HG03558 (cell line): ENCODE data around the gene RAPGEF3.
A peak's percentile ranks its signal among the peaks of the same experiment; 100 is the strongest.

Experiments used
- ATAC-seq: cut with Tn5 transposase; IDR thresholded peaks from one replicate; pipeline ENCODE4 v1.9.1; 2021; ENCODE audit warnings: moderate number of reproducible peaks; ENCODE audit not compliant: unreplicated experiment; ENCODE audit errors: extremely low read depth

The RAPGEF3 gene

GRCh38 chr12:47763481-47764346, 5.0 kb upstream of the RAPGEF3 start:
- ATAC-seq, result no peak

GRCh38 chr12:47762850-47763465, 4.3 kb upstream of the RAPGEF3 start:
- ATAC-seq, result no peak

GRCh38 chr12:47758584-47758833, 171 bp downstream of the RAPGEF3 start:
- ATAC-seq, result no peak

- ATAC-seq, result no peak
Observed at GRCh38 chr12:47757840-47758583, 668 bp downstream of the RAPGEF3 start.

GRCh38 chr12:47757364-47757839, 1.3 kb downstream of the RAPGEF3 start:
- no peak for ATAC-seq

GRCh38 chr12:47755655-47756562, 2.8 kb downstream of the RAPGEF3 start:
- peak; percentile 56 for ATAC-seq

- ATAC-seq, result no peak
Observed at GRCh38 chr12:47754881-47755280, 3.8 kb downstream of the RAPGEF3 start.

GRCh38 chr12:47754126-47754525, 4.6 kb downstream of the RAPGEF3 start:
- no peak for ATAC-seq

- no peak for ATAC-seq
Observed at GRCh38 chr12:47753021-47754001, 5.4 kb downstream of the RAPGEF3 start.

GRCh38 chr12:47752552-47752951, 6.1 kb downstream of the RAPGEF3 start:
- no peak for ATAC-seq

GRCh38 chr12:47752121-47752520, 6.6 kb downstream of the RAPGEF3 start:
- no peak for ATAC-seq

- ATAC-seq, result no peak
Observed at GRCh38 chr12:47751561-47751960, 7.1 kb downstream of the RAPGEF3 start.

- no peak for ATAC-seq
Observed at GRCh38 chr12:47750916-47751470, 7.7 kb downstream of the RAPGEF3 start.

- ATAC-seq, result no peak
Observed at GRCh38 chr12:47750229-47750798, 8.4 kb downstream of the RAPGEF3 start.

GRCh38 chr12:47748899-47749298, 9.8 kb downstream of the RAPGEF3 start:
- ATAC-seq, result no peak

GRCh38 chr12:47748507-47748828, 10.2 kb downstream of the RAPGEF3 start:
- no peak for ATAC-seq

GRCh38 chr12:47747596-47748506, 10.8 kb downstream of the RAPGEF3 start:
- ATAC-seq, result no peak

- no peak for ATAC-seq
Observed at GRCh38 chr12:47747126-47747525, 11.6 kb downstream of the RAPGEF3 start.
